Raji (cell line): ENCODE measurements around the gene PRM1.

Experiments
- POLR2A ChIP-seq: IDR thresholded peaks from 2 replicates; pipeline ENCODE4 v1.6.1; 2011; ENCODE audit warnings: low read depth, low read length, control low read depth; ENCODE audit not compliant: insufficient read depth

The PRM1 gene

DNA sequence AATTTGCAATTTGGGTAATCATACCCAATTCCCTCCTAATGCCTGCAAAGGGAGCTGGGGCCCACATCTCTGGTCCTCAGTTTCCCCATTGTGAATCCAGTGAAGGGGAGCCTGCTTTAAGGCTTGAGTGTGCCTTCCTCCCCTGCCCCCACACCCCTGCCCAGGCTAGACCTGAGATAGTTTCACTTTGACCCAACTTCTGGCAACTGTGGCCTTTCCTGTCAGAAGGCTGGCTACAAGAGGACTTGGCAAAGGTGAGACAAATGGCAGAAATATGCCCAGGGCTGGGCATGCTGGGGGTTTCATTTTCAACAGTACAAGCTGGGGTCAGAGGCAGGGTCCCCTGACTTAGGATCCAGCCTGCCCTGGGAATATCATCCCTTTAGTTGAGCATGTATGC lies 35.1 kb downstream of the PRM1 start:
- TF ChIP-seq POLR2A: no peak

DNA sequence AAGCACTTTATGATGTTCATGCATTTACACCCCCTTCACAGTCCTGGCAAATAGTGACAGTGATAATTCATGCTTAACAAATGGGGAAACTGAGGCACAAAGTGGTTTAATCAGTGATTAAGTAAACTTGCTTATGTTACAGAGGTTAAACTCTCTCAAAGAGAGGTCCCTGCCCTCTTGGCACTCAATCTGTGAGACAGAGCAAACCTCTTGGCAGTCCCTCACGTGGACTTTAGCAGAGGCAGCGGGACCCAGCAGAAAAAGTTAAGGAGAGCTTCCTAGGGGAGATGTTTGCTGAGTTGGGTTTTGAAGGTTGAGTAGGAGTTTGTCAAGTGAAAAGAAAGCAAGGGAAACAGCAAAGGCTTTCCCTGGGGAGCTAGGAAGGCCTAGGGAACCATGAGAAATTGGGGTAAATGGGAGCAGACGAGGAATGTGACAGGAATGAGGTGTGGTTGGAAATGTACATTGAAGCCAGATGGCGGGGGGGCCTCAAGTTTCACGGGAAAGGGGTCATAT lies 35.9 kb downstream of the PRM1 start:
- TF ChIP-seq POLR2A: no peak

DNA sequence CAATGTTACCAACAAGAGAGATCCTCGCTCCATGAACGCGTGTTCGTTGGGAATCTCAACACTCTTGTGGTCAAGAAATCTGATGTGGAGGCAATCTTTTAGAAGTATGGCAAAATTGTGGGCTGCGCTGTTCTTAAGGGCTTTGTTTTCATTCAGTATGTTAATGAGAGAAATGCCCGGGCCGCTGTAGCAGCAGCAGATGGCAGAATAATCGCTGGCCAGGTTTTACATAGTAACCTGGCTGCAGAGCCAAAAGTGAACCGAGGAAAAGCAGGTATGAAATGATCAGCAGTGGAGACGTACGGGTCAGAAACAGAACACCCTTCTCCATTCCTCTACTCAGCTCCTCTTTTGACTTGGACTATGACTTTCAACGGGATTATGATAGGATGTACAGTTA lies 38.5 kb downstream of the PRM1 start:
- TF ChIP-seq POLR2A: no peak

DNA sequence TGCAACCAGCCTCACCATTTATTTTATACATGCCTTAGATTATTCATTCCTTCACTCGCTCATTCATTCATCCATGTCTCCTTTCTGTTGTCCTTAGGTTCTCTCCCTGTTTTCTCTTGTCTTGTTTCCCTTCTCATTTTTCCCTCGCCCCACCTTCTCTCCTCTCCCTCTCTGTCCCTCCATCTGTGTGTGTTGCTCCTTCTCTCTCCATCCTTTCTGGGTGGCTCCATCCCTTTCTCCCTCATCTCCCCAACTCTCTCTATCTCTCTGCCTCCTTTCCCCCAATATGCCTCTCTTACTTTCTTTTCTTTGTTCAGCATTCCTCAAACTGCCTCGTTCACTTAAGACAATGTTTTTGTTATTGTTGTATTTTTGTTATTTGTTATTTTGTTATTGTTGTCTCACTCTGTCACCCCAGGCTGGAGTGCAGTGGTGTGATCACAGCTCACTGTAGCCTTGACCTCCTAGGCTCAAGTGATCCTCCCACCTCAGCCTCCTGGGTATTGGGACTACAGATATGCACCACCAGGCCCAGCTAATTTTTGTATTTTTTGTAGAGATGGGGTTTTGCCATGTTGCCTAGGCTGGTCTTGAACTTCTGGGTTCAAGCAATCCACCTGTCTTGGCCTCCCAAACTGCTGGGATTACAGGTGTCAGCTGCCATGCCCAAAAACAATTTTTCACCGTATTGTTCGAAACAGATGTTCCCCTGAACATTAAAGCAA lies 39.5 kb downstream of the PRM1 start:
- TF ChIP-seq POLR2A: no peak

DNA sequence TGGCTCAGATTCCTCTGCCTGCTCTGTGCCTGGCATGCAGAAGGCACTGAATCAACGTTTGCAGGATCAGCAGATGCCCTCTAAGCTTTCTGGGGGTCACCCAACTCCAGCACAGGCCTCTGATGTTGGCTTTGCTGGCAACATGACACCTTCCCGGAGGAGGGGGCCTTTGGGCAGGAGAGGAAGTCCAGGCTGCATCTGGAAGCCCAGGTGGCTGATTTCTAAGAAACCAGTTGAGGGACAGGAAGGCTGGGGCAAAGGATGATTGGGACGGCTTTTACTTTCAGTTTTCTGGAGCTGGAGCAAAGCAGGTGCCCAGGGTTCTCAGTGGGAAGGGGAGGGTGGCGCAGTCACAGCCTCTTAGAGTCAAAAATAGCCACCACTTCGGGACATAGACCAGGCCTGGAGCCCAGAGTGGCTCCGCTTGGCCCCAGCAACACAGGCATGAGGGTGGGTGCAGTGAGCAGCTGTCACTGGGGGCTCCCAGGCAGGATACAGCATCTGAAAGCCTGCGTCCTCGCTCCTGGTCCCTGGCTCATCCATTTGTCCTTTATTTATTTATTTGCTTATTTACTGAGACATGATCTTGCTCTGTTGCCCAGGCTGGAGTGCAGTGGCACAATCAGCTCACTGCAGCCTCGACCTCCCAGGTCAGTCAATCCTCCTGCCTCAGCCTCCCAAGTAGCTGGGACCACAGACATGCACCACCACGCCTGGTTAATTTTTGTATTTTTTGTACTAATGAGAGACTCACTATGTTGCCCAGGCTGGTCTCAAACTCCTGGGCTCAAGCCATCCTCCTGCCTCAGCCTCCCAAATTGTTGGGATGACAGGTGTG lies 40.3 kb downstream of the PRM1 start:
- no peak for TF ChIP-seq POLR2A

DNA sequence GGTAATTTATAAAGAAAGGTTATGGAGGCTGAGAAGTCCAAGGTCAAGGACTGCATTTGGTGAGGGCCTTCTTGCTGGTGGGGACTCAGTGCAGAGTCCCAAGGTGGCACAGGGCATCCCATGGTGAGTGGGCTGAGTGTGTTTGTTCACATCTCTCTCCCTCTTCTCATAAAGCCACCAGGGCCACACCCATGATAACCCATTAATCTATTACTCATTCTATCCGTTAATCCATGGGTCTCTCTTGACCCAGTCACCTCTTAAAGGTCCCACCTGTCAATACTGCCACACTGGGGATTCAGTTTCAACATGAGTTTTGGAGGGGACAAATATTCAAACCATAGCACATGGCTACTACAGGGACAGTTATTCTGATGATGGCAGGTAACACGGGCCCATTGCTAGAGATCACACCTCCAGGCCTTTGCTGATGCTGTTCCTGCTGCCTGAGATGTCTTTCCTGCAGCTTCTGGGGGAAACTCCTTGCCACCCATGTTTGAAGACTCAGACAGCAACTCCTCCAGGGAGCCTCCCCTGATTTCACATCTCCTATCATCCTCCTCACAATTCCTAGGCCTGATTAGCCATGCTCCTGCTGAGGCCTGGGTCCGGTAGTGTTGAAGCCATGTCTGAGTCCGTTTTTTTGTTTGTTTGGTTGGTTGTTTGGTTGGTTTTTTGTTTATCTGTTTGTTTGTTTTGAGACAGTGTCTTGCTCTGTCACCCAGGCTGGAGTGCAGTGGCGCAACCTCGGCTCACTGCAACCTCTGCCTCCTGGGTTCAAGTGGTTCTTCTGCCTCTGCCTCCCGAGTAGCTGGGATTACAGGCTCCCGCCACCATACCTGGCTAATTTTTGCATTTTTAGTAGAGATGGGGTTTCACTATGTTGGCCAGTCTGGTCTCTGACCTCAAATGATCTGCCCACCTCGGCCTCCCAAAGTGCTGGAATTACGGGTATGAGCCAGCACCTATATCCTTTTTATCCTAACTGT lies 41.2 kb downstream of the PRM1 start:
- TF ChIP-seq POLR2A: no peak

DNA sequence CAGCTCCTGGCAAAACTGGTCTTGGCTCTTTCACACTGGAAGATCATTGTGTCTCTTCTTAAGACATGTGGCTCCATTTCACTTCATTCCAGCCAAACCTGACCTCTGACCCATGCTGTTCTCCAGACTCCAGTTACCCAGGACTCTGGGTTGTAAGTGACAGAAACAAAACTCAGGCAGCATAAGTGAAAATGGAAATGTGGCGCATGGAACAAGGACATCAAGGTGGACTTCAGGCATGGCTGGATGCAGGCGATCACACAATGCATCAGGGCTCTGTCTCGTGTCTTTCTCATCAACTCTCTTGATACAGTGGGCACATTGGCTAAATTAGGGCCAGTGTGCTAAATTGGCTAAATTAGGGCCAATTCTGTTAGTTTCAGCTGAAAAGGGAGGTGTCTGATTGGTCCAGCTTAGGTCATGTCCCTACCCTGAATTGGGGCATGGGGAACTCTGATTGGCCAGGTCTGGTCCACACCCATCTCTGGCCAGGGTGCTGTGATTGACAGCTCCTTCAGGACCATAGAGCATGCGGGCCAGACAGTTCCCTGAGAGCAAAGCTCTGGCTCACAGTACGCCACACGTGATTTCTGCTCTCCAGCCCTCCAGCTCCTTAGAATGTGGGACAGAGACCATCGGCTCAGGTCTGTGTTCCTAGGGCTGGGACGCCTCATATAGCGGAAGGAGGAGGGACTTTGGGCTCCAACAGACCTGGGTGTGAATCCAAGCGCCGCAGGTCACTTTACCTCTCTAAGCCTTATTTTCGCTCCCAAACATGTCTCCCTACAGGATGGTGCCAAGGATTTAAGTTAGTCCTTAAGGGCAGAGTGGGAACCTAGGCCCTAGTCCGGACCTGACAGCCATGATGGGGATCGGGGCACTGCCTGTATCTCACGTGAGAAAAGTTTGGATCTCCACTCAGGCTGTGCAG lies 42.6 kb downstream of the PRM1 start:
- TF ChIP-seq POLR2A: no peak

DNA sequence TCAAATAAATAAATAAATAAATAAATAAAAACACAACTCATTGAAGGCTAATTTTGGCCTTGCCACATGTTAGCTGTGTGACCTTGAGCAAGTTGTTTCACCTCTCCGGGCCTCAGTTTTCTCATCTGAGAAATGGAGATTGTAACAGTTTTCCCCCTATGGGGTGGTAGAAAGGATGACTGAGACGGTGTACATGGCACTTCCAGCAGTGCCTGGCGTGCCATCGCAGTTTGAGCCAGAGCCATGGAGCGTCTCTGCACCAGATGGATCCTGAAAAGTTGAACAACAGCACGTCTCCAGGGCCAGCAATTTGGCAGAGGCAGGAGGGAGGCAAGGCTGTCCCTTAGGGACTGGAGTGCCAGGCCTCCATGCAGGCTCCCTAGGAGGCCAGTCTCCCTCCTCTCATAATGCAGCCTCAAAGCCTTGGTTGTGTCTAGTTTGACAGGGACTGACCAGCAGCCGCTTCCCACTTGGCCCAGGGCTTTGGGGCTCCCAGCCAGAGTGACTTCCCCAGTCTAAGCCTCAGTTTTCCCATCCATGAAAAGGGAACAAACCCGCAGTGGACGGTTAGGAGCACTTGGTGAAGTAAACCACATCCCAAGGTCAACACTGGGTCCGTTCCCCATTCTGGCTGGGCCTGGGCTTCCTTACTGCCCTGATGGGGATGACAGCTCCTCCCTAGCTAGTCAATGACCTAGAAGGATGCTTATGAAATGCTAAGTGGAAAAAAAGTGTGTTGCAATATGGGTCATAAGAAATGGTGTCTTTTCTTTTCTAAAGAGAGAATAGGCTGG lies 44.5 kb downstream of the PRM1 start:
- TF ChIP-seq POLR2A: no peak

DNA sequence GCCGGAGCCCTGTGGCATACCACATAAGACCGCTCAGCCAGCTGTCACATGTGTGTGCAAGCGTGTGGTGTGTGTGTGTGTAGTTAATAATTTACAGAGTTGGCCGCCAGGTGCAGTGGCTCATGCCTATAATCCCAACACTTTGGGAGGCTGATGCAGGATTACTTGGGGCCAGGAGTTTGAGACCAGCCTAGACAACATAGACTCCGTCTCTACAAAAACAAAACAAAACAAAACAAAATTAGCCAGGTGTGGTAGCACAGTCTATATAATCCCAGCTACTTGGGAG lies 45.5 kb downstream of the PRM1 start:
- no peak for TF ChIP-seq POLR2A

DNA sequence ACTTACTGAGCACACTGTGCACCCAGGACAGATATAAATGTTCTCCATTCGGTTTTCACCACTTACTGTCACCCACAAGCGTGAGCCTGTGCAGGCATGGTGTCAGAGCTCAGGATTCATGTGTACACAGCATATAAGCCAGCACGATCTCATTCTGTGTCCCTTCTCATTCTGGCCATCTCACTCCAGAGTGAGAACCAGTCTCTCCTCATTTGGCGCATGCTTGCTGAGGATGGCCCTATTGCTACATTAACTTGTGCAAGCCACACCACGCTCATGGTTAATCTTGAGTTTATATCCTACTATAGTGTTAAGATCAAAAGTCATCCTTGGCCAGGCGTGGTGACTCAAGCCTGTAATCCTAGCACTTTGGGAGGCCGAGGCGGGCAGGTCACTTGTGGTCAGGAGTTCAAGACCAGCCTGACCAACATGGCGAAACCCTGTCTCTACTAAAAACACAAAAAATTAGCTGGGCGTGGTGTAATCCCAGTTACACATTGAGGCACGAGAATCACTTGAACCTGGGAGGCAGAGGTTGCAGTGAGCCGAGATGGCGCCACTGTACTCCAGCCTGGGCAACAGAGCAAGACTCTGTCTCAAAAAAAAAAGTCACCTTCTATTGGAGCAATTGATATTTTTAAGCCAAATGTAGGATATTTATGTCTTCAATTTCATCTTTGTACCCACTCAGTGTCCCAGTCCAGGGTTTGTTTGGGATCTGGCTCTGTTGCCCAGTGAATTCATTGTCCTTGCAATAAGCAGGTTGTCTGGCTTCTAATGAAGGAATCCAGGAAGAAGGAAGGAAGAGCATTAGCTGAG lies 46.0 kb downstream of the PRM1 start:
- TF ChIP-seq POLR2A: no peak

DNA sequence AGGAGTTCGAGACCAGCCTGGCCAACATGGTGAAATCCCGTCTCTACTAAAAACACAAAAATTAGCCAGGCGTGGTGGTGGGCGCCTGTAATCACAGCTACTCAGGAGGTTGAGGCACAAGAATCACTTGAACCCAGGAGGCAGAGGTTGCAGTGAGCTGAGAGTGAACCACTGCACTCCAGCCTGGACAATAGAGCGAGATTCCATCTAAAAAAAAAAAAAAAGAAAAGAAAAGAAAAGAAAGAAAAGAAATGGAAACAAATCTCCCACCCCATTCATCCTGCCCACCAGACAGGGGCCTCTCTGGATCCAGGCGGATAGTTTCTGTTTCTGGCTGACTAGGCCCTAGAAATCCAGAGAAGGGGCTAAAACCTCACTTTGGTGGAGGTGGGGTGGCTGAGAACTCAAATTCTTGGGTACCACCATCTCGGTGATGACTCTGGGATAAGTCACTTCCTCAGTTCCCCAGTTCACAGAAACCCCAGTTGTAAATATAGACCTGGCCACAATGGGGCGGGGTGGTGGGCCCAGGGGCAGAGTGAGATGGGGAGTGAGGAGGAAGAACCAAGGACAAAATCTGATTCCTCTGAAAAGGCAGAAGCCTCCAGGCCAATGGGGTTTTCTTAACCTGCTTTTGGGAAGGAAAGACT lies 47.3 kb downstream of the PRM1 start:
- TF ChIP-seq POLR2A: no peak
